Suppressor macrophage (primary cell): Measurements from ENCODE around the gene OR10A4.
A peak's percentile ranks its signal among the peaks of the same experiment; 100 is the strongest.
"Not testable (repeated sequence)": the region's sequence is repeated elsewhere in the genome, so short reads cannot be mapped to it uniquely, and the experiment has no call there.

ENCODE experiments used
- DNase-seq, 4 experiments: peaks; one replicate each; pipeline ENCODE4 v3.0.0-alpha.2; 2020 to 2022
- total RNA-seq, 17 experiments: gene quantifications; one replicate each; lab custom pipeline; 2026; ENCODE audit warnings: mixed read lengths in 6 of 17, inconsistent platforms in 3 of 17; lab: John Stamatoyannopoulos, UW

OR10A4 gene, protein sequence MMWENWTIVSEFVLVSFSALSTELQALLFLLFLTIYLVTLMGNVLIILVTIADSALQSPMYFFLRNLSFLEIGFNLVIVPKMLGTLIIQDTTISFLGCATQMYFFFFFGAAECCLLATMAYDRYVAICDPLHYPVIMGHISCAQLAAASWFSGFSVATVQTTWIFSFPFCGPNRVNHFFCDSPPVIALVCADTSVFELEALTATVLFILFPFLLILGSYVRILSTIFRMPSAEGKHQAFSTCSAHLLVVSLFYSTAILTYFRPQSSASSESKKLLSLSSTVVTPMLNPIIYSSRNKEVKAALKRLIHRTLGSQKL
- 0 to 0.44 (median 0) reads per million in 17 experiments for total RNA-seq

DNA sequence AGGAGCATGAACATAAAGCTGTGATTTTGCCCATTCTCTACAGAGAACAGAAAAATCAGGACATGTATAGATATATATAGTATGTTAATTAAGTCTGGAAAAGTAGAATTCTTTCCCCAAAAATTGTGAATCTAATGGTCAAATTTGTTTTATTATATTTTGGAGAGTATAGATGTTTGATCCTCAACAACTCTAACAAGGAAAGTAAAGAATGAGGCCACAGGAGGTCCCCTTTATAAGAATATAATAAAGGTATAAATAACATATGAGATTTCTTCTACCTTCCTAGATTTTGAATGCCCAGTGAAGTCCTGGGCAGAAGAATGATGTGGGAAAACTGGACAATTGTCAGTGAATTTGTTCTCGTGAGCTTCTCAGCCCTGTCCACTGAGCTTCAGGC lies at the start of gene OR10A4:
TSS of gene OR10A4 (plus strand) at position 301 of the 400 bp plus-strand sequence. CDS start at position 324, 23 bp downstream.
- no peak for DNase-seq

DNA sequence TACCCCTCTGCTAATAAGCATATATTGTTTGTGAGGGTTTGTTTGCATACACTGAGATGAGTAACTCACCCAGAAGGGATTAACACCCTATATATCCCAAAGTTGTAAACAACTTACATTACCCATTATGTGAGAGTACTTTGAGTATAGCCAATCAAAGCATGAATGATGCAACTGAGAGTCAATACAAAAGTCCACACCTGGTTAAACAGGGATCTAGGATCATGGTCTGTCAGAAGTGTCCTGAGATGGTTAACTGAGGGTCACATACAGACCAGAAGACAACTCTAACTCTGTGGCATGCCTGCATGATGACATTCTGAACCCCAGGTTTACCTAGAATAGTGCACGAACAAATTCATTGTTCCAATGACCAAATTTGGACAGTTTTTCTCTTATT lies 48.3 kb upstream of the OR10A4 start:
- DNase-seq = no peak

GRCh38 chr11:6833356-6833755 lies 43.1 kb upstream of the OR10A4 start:
- no peak for DNase-seq

- peak; percentile 40 to 72 (median 48) for DNase-seq
These were observed 42.4 kb upstream of the OR10A4 start for GRCh38 chr11:6834021-6834420.

DNA sequence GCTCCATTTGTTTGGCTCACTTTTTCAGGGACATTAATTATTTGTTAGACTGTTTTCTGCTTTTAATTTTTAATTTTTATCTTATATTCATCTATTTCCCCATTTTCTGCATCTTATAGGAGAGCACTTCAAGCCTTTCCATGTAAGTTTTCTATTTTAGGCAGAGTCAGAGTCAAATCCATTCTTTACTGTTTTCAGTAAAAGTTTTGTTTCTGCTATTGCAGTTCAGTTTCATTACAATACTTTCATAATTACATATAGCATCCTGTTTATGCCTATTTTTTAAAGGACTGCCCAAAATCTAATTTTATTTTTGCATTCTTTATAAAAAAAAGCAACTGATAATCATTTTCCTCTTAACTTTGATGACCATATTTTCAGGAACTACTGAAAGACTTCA lies 34.7 kb upstream of the OR10A4 start:
- DNase-seq = no peak

DNA sequence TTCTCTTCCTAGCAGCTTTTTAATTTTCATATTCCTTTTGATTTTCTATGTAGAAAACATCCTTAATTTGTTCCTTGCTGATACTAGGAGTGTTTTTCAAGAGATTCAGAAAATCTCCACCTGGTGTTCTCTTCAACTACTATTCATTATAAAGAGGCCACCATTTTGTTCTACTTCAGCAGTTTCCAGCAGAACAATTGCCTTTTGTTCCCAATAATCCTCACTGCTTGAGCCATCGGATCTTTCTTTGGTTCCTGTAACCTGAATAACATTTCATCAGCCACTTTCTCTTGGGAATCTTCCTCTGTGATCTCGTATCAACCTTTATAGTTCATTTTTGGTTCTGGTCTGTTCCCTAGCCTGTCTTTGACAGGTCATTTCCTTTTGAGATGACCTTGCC lies 32.8 kb upstream of the OR10A4 start:
- no peak for DNase-seq

- no peak for DNase-seq
These were observed 32.1 kb upstream of the OR10A4 start for GRCh38 chr11:6844356-6844755.

- no peak for DNase-seq
These were observed 31.0 kb upstream of the OR10A4 start, which contains the start of gene OR10A5 for GRCh38 chr11:6845383-6845782. Gene OR10A5, plus strand, starts transcription at chr11:6845683. Its CDS starts 0 bp downstream, at chr11:6845683.

DNA sequence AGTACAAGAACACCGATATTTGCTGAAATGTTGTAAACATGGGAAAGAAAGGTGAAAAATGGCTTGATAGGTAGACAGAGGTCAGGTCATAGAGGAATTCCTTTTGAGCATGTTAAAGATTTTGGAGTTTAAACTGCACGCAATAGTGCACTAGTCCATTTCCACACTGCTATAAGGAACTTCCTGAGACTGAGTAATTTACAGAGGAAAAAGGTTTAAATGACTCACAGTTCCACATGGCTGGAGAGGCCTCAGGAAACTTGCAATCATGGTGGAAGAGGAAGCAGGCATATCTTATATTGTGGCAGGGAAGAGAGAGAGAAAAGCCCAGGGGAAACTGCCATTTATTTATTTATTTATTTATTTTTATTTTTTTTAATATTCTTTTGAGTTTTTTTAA lies 25.9 kb upstream of the OR10A4 start:
- peak in 3 of 4 experiments; percentile 4 to 20 (median 16) for DNase-seq

DNA sequence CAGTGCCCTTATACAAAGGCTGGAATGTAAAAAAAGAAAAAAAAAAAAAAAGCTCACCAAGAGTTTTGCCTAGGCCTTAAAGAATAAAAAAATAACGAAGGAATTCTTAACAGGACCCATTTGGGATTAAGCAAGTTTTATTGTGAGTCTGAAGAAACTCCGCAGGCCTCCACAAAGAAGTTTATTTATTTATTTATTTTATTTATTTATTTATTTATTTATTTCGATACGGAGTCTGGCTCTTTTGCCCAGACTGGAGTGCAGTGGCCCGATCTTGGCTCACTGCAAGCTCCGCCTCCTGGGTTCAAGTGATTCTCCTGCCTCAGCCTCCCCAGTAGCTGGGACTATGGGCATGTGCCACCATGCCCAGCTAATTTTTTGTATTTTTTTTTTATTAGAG lies 21.6 kb upstream of the OR10A4 start:
- not testable (repeated sequence) for DNase-seq

- peak in 1 of 4 experiments; percentile 4 for DNase-seq
These were observed 20.4 kb upstream of the OR10A4 start for GRCh38 chr11:6855971-6856541.

GRCh38 chr11:6856871-6857270 lies 19.6 kb upstream of the OR10A4 start:
- no peak for DNase-seq

DNA sequence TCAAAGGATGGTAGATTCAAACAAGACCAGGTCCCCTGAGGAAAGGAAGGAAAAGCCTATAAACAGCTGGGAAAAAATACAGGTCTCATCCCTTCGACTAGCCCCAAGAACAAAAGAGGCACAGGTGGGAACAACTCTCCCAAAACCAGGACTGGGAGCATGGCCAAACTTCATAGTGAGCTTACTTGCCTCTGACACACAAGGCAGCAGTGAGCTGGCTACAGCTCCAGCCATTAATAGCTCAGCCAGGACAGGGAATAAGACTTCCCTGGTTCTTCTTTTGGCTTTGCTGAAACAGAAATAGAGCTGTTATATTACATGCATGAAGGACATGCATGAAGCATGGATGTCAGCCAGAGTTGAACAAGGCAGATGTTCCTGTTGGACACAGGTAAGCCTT lies 13.5 kb upstream of the OR10A4 start, which contains the start of gene OR10A2:
TSS of gene OR10A2 (plus strand) at position 97 of the 400 bp plus-strand sequence. CDS start 6,698 bp downstream, outside the sequence.
- DNase-seq = peak in 1 of 4 experiments; percentile 2

GRCh38 chr11:6864438-6864837 lies 12.0 kb upstream of the OR10A4 start:
- peak; percentile 1 to 63 (median 34) for DNase-seq

- no peak for DNase-seq
These were observed 5.1 kb upstream of the OR10A4 start for GRCh38 chr11:6871278-6871677.

DNA sequence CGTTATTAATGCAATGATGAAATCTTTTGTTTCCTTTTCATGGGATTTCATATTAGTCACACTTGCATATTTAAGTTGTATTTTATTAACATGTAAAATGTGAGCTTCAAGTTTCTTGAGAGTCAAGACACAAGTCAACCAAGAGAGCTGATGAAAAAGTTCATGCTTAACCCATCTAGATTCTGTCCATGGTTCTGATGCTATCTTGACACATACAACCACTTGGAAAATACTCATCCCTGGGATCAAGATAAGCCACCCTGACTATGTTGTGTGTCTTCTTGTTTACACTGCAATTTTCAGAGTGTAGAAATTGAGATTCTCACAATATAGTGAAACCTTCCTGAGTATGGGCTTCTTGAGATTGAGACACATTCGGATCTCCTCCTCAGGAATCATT lies 664 bp upstream of the OR10A4 start:
- DNase-seq = no peak

GRCh38 chr11:6876914-6877313 lies 489 bp downstream of the OR10A4 start:
- DNase-seq = no peak

GRCh38 chr11:6882751-6883150 lies 6.3 kb downstream of the OR10A4 start:
- no peak for DNase-seq

DNA sequence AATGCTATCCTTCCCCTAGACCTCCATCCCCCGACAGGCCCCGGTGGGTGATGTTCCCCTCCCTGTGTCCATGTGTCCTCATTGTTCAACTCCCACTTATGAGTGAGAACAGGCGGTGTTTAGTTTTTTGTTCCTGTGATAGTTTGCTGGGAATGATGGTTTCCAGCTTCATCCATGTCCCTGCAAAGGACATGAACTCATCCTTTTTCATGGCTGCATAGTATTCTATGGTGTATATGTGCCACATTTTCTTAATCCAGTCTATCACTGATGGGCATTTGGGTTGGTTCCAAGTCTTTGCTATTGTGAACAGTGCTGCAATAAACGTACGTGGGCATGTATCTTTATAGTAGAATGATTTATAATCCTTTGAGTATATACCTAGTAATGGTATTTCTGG lies 11.3 kb downstream of the OR10A4 start:
- DNase-seq = not testable (repeated sequence)

- DNase-seq = no peak
These were observed 12.4 kb downstream of the OR10A4 start for GRCh38 chr11:6888830-6889229.

- no peak for DNase-seq
These were observed 13.4 kb downstream of the OR10A4 start for GRCh38 chr11:6889835-6890234.

DNA sequence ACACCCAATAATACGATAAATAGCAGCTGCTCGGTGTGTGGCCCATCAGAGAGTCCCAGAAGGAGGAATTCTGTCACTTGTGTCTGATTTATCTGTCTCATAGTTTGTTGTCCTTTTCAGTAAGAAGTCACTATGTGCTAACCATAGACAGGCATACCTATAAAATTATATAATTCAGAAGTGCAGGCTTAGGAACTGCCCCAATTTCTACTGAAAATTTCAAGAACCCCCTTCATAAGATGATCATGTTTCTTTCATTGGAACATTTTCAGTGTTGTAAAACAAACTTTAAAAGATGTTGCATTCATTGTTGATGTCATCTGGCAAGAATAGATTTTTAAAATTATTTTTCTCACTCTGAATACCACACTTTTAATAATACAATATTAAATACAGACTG lies 16.0 kb downstream of the OR10A4 start, which contains the start of gene OR2D2:
TSS of gene OR2D2 (minus strand) at position 101 of the 400 bp plus-strand sequence. CDS start at position 101, 0 bp downstream.
- no peak for DNase-seq

DNA sequence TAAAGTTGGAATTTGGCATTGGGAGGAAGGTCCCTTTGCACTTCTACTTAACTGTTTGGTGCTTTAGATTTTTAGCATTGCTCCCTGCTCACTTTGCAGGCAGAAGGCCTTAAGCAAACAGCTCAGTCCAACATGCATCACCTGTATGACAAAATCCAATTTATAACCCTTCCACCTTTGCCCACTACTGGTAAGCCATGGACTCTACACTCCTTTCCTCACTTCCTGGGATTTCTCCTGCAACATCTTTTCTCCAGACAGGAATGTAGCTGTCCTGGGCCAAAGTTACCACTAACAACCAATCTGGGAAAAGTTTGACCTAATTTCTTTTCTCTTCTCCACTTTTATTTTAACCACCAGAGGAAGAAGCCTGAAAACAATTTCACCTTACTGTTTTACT lies 17.7 kb downstream of the OR10A4 start:
- no peak for DNase-seq

GRCh38 chr11:6895010-6895409 lies 18.6 kb downstream of the OR10A4 start:
- no peak for DNase-seq
